Measurements from ENCODE around the gene YTHDF2.

Gene YTHDF2

GRCh38 chr1:28807046-28807445, 70.3 kb downstream of the YTHDF2 start:
- ChIA-PET POLR2A (interaction anchor here (0.6 to 0.9 kb wide), 2 partner anchors 54 to 124 kb away, joined by 4 read pairs; no protein-coding TSS in a partner anchor), CTCF (interaction anchor here (0.8 to 1.6 kb wide), 2 partner anchors 14 to 75 kb away, joined by 4 to 6 read pairs; no protein-coding TSS in a partner anchor)
- no peak overlapping the region for H3K27ac ChIP-seq (ENCODE audit: extremely low read depth, low read depth, low read length)
- no peaks in the 10 kb centered on the region for H3K9me3 ChIP-seq (ENCODE audit: control insufficient read depth, insufficient read depth, low read depth, low read length)
- no peaks in the 10 kb centered on the region for H3K4me1 ChIP-seq (ENCODE audit: control insufficient read depth, insufficient read depth, low read length)
- no peak overlapping the region for H3K4me3 ChIP-seq (ENCODE audit: low read depth, low read length)
- H3K36me3 ChIP-seq (ENCODE audit: control insufficient read depth in 2 of 2, insufficient read depth in 1 of 2, low read length in 2 of 2), result no peaks in the 10 kb centered on the region
- TF ChIP-seq ZNF670 (tag by site-specific recombination; IDR thresholded peaks at IDR 0.05; ENCODE audit: low read depth) (no peak), ZNF510 (tag by site-specific recombination; IDR thresholded peaks at IDR 0.05; ENCODE audit: insufficient replicate concordance) (no peak), ZNF341 (tag by site-specific recombination; IDR thresholded peaks at IDR 0.05; ENCODE audit: low read depth) (no peak), ATF2 (tag by site-specific recombination; IDR thresholded peaks at IDR 0.05; ENCODE audit: low read depth) (no peak), WT1 (tag by site-specific recombination; IDR thresholded peaks at IDR 0.05) (no peak), ZNF423 (tag by site-specific recombination; IDR thresholded peaks at IDR 0.05) (no peak), ZNF626 (tag by site-specific recombination; IDR thresholded peaks at IDR 0.05) (no peak), GLIS1 (tag by site-specific recombination; IDR thresholded peaks at IDR 0.05) (peak; percentile 99), PATZ1 (tag by site-specific recombination; IDR thresholded peaks at IDR 0.05) (no peak), ZNF19 (tag by site-specific recombination; IDR thresholded peaks at IDR 0.05; ENCODE audit: low read depth) (no peak), SCRT2 (tag by site-specific recombination; IDR thresholded peaks at IDR 0.05) (no peak), ZNF37A (tag by site-specific recombination; IDR thresholded peaks at IDR 0.05) (no peak), OSR2 (tag by site-specific recombination; IDR thresholded peaks at IDR 0.05) (peak; percentile 53; the same call in 1 of the 2 replicates), ZIC2 (tag by site-specific recombination; IDR thresholded peaks at IDR 0.05) (peak; percentile 95), ZNF639 (tag by site-specific recombination; IDR thresholded peaks at IDR 0.05) (no peak)

GRCh38 chr1:28807986-28808385, 71.2 kb downstream of the YTHDF2 start:
- H3K36me3 ChIP-seq (ENCODE audit: control insufficient read depth in 2 of 2, insufficient read depth in 1 of 2, low read length in 2 of 2), result no peaks in the 10 kb centered on the region
- no peaks in the 10 kb centered on the region for H3K9me3 ChIP-seq (ENCODE audit: control insufficient read depth, insufficient read depth, low read depth, low read length)
- no peak overlapping the region for H3K27ac ChIP-seq (ENCODE audit: extremely low read depth, low read depth, low read length)
- TF ChIP-seq ZNF677 (tag by site-specific recombination; IDR thresholded peaks at IDR 0.05) (no peak), ZNF664 (tag by site-specific recombination; IDR thresholded peaks at IDR 0.05) (0 out of 2 replicates have a peak, but pooled peaks have one; percentile 46), ZNF791 (tag by site-specific recombination; IDR thresholded peaks at IDR 0.05) (no peak)
- no peaks in the 10 kb centered on the region for H3K4me1 ChIP-seq (ENCODE audit: control insufficient read depth, insufficient read depth, low read length)
- ChIA-PET CTCF (no interaction called here), POLR2A (no interaction called here)
- H3K4me3 ChIP-seq (ENCODE audit: low read depth, low read length), result no peak overlapping the region

- H3K4me3 ChIP-seq (ENCODE audit: low read depth, low read length), result no peak overlapping the region
- POLR2A ChIA-PET, result no interaction called here
- no peaks in the 10 kb centered on the region for H3K4me1 ChIP-seq (ENCODE audit: control insufficient read depth, insufficient read depth, low read length)
- no peak for TF ChIP-seq OSR2 (tag by site-specific recombination; IDR thresholded peaks at IDR 0.05)
- no peak for TF ChIP-seq ZNF324 (tag by site-specific recombination; IDR thresholded peaks at IDR 0.05)
- no peak for TF ChIP-seq PBX3 (CRISPR knock-in tag; IDR thresholded peaks at IDR 0.05)
- TF ChIP-seq OVOL3 (tag by site-specific recombination; IDR thresholded peaks at IDR 0.05), result no peak
- no peak for TF ChIP-seq ZBTB20 (tag by site-specific recombination; IDR thresholded peaks at IDR 0.05)
- TF ChIP-seq ZNF785 (tag by site-specific recombination; IDR thresholded peaks at IDR 0.05), result no peak
- TF ChIP-seq ZNF777 (tag by site-specific recombination; IDR thresholded peaks at IDR 0.05; ENCODE audit: borderline replicate concordance), result no peak
- CTCF ChIA-PET, result interaction anchor here (0.7 kb wide), 1 partner anchor 15 kb away, joined by 4 read pairs; no protein-coding TSS in a partner anchor
- no peaks in the 10 kb centered on the region for H3K36me3 ChIP-seq (ENCODE audit: control insufficient read depth in 2 of 2, insufficient read depth in 1 of 2, low read length in 2 of 2)
- no peaks in the 10 kb centered on the region for H3K9me3 ChIP-seq (ENCODE audit: control insufficient read depth, insufficient read depth, low read depth, low read length)
- no peak overlapping the region for H3K27ac ChIP-seq (ENCODE audit: extremely low read depth, low read depth, low read length)
Measured at GRCh38 chr1:28811369-28811765, 74.6 kb downstream of the YTHDF2 start.
